Neural progenitor cell (in vitro differentiated cells): Measurements from ENCODE around the gene PEX11B. TPM values are rescaled to one million over a fixed set of nuclear protein-coding genes. Genes with fewer than 3 reads are reported as not detected.

ENCODE experiments used
- DNase-seq: peaks from one replicate; pipeline ENCODE4 v3.0.0-alpha.2; 2016; ENCODE audit warnings: low spot score
- H2AFZ ChIP-seq: fragments of 200-600 bp; sonication (generic); replicated peaks from 2 replicates; pipeline ENCODE4 v1.6.1; 2016; ENCODE audit warnings: antibody characterized with exemption
- H3F3A ChIP-seq: fragments of 200-600 bp; sonication (generic); 2 replicates; pipeline ENCODE4 v1.6.1; 2016; ENCODE audit warnings: antibody characterized with exemption, low read depth
- H3K27ac ChIP-seq: fragments of 200-600 bp; sonication (generic); 2 replicates; pipeline ENCODE4 v1.5.1; 2016; ENCODE audit warnings: mild to moderate bottlenecking
- H3K27me3 ChIP-seq: fragments of 200-600 bp; sonication (generic); 2 replicates; pipeline ENCODE4 v1.6.1; 2016; ENCODE audit warnings: mild to moderate bottlenecking, moderate library complexity
- H3K36me3 ChIP-seq: fragments of 200-600 bp; sonication (generic); 2 replicates; pipeline ENCODE4 v1.5.1; 2016
- H3K4me1 ChIP-seq: fragments of 200-600 bp; sonication (generic); 2 replicates; pipeline ENCODE4 v1.6.1; 2016; ENCODE audit warnings: mixed run types
- H3K4me2 ChIP-seq: fragments of 200-600 bp; sonication (generic); 2 replicates; pipeline ENCODE4 v1.6.1; 2016
- H3K4me3 ChIP-seq: fragments of 200-600 bp; sonication (generic); 2 replicates; pipeline ENCODE4 v1.5.1; 2016
- H3K79me2 ChIP-seq: fragments of 200-600 bp; sonication (generic); 2 replicates; pipeline ENCODE4 v1.6.1; 2016; ENCODE audit warnings: low read depth
- H3K9ac ChIP-seq: fragments of 200-600 bp; sonication (generic); 2 replicates; pipeline ENCODE4 v1.6.1; 2016
- H3K9me3 ChIP-seq: fragments of 200-600 bp; sonication (generic); 2 replicates; pipeline ENCODE4 v1.5.1; 2016; ENCODE audit warnings: low read depth
- H4K20me1 ChIP-seq: fragments of 200-600 bp; sonication (generic); 2 replicates; pipeline ENCODE4 v1.6.1; 2016; ENCODE audit warnings: low read depth
- H3K27ac Mint-ChIP-seq: 3 replicates; pipeline ENCODE4 v1.8.0; 2021; ENCODE audit warnings: mixed read lengths
- H3K27me3 Mint-ChIP-seq: 2 replicates; pipeline ENCODE4 v1.8.0; 2022; ENCODE audit warnings: low read depth, mild to moderate bottlenecking, inconsistent platforms, moderate library complexity, mixed read lengths; ENCODE audit not compliant: insufficient read depth
- H3K36me3 Mint-ChIP-seq: 3 replicates; pipeline ENCODE4 v1.8.0; 2021; ENCODE audit warnings: mixed read lengths
- H3K4me1 Mint-ChIP-seq: 3 replicates; pipeline ENCODE4 v1.8.0; 2021; ENCODE audit warnings: mixed read lengths
- H3K4me3 Mint-ChIP-seq: 3 replicates; pipeline ENCODE4 v1.8.0; 2021; ENCODE audit warnings: mild to moderate bottlenecking, moderate library complexity, mixed read lengths
- H3K9me3 Mint-ChIP-seq: 3 replicates; pipeline ENCODE4 v1.8.0; 2020; ENCODE audit warnings: mixed read lengths
- CTCF ChIP-seq: fragments of 200-600 bp; sonication (generic); IDR thresholded peaks from 2 replicates; pipeline ENCODE4 v1.5.1; 2017; ENCODE audit warnings: antibody characterized with exemption, mild to moderate bottlenecking
- EZH2 ChIP-seq: fragments of 200-600 bp; sonication (generic); IDR thresholded peaks from 2 replicates; pipeline ENCODE4 v1.6.1; 2017; ENCODE audit warnings: antibody characterized with exemption, mild to moderate bottlenecking, moderate library complexity
- EZH2phosphoT487 ChIP-seq: fragments of 200-600 bp; sonication (generic); IDR thresholded peaks from 2 replicates; pipeline ENCODE4 v1.6.1; 2017; ENCODE audit warnings: antibody characterized with exemption
- total RNA-seq: library from RNA; depleted of rRNA; stranded (reverse); fragments of >200 nt; gene quantifications from 2 replicates; pipeline ENCODE4 v1.2.3, GENCODE V29; 2015; ENCODE audit warnings: low replicate concordance

PEX11B gene
- total RNA-seq, 1 donor from 2014 or later, result 15.0 TPM

- no peaks in the 10 kb centered on the region for H4K20me1 ChIP-seq
- H3K27me3 ChIP-seq, result peaks cover 55% of the 10 kb centered on the region
- peaks cover 16% of the 10 kb centered on the region for H3F3A ChIP-seq
- Mint-ChIP-seq H3K27me3 (peaks cover 16% of the 10 kb centered on the region), H3K36me3 (peaks cover 2% of the 10 kb centered on the region), H3K4me1 (peaks cover 46% of the 10 kb centered on the region), H3K27ac (peak within 1 kb of the TSS; percentile 92), H3K4me3 (peak within 1 kb of the TSS; percentile 93), H3K9me3 (peaks cover 10% of the 10 kb centered on the region)
- TF ChIP-seq CTCF (no peak), EZH2phosphoT487 (peak; percentile 29)
- H3K4me3 ChIP-seq, result peak within 1 kb of the TSS; percentile 67
- H2AFZ ChIP-seq, result peak within 1 kb of the TSS; percentile 93
- H3K9me3 ChIP-seq, result peaks cover 6% of the 10 kb centered on the region
- peak within 1 kb of the TSS; percentile 84 for H3K4me2 ChIP-seq
- no peaks in the 10 kb centered on the region for H3K36me3 ChIP-seq
- no peak within 1 kb of the TSS for H3K27ac ChIP-seq
- peak; percentile 93 for DNase-seq
- H3K4me1 ChIP-seq, result peaks cover 27% of the 10 kb centered on the region
- no peak within 1 kb of the TSS for H3K9ac ChIP-seq
- H3K79me2 ChIP-seq, result no peaks in the 10 kb centered on the region
Measured at GRCh38 chr1:145964328-145965118, 46.0 kb upstream of the PEX11B start, which contains the start of the genes ANKRD34A and POLR3GL. Gene ANKRD34A, minus strand, starts transcription at chr1:145964575. Its CDS starts 2,816 bp downstream, at chr1:145961759. Gene POLR3GL, plus strand, starts transcription at chr1:145964690. Its CDS starts 10,176 bp downstream, at chr1:145974866.

- Histone ChIP-seq H3K9me3 (peaks cover 6% of the 10 kb centered on the region), H3K4me1 (peaks cover 27% of the 10 kb centered on the region), H3K27me3 (peaks cover 66% of the 10 kb centered on the region), H3K9ac (no peak overlapping the region), H3K4me3 (peak overlapping the region; percentile 67), H3F3A (peaks cover 17% of the 10 kb centered on the region), H3K4me2 (peak overlapping the region; percentile 84), H3K36me3 (no peaks in the 10 kb centered on the region), H4K20me1 (no peaks in the 10 kb centered on the region), H2AFZ (no peak overlapping the region), H3K79me2 (no peaks in the 10 kb centered on the region), H3K27ac (no peak overlapping the region)
- peaks cover 19% of the 10 kb centered on the region for H3K27me3 Mint-ChIP-seq
- peak overlapping the region; percentile 91 for H3K27ac Mint-ChIP-seq
- peaks cover 2% of the 10 kb centered on the region for H3K36me3 Mint-ChIP-seq
- peaks cover 54% of the 10 kb centered on the region for H3K4me1 Mint-ChIP-seq
- TF ChIP-seq EZH2phosphoT487, result no peak
- no peak for TF ChIP-seq EZH2
- TF ChIP-seq CTCF, result no peak
- H3K4me3 Mint-ChIP-seq, result peak overlapping the region; percentile 93
- DNase-seq, result no peak
- H3K9me3 Mint-ChIP-seq, result peaks cover 10% of the 10 kb centered on the region
Measured at GRCh38 chr1:145963265-145964019, 44.9 kb upstream of the PEX11B start.

- Mint-ChIP-seq H3K4me3 (peak overlapping the region; percentile 96), H3K9me3 (peaks cover 6% of the 10 kb centered on the region), H3K36me3 (no peaks in the 10 kb centered on the region), H3K27me3 (peaks cover 22% of the 10 kb centered on the region), H3K27ac (no peak overlapping the region), H3K4me1 (peaks cover 60% of the 10 kb centered on the region)
- no peak overlapping the region for H3K27ac ChIP-seq
- peaks cover 4% of the 10 kb centered on the region for H3K9me3 ChIP-seq
- peak overlapping the region; percentile 79 for H2AFZ ChIP-seq
- peak; percentile 30 for DNase-seq
- no peak overlapping the region for H3K9ac ChIP-seq
- peaks cover 17% of the 10 kb centered on the region for H3F3A ChIP-seq
- TF ChIP-seq CTCF, result no peak
- peak; percentile 8 for TF ChIP-seq EZH2
- peak; percentile 16 for TF ChIP-seq EZH2phosphoT487
- H3K27me3 ChIP-seq, result peaks cover 70% of the 10 kb centered on the region
- peak overlapping the region; percentile 87 for H3K4me2 ChIP-seq
- H3K4me1 ChIP-seq, result peaks cover 32% of the 10 kb centered on the region
- H3K4me3 ChIP-seq, result peak overlapping the region; percentile 79
- H3K36me3 ChIP-seq, result no peaks in the 10 kb centered on the region
- H3K79me2 ChIP-seq, result no peaks in the 10 kb centered on the region
- H4K20me1 ChIP-seq, result no peaks in the 10 kb centered on the region
Measured at GRCh38 chr1:145962157-145963102, 43.9 kb upstream of the PEX11B start.
